Uterus (tissue), 2 donors: ENCODE data around the gene PAPPA2.

Experiments
- POLR2A ChIP-seq, 2 donors: fragments of 450-650 bp; IDR thresholded peaks; one replicate each; pipeline ENCODE4 v1.6.1; 2016; ENCODE audit warnings: antibody characterized with exemption in 2 of 2, mild to moderate bottlenecking in 1 of 2, moderate library complexity in 1 of 2
- TF ChIP-seq, protein P1 (sequence below), 4 experiments: fragments of 200-600 bp in 2 of 4; fragments of 450-650 bp in 2 of 4; sonication (generic) in 2 of 4; IDR thresholded peaks; one replicate each; pipeline ENCODE4 v1.5.1; 2016 to 2019; ENCODE audit warnings: antibody characterized with exemption in 4 of 4, mild to moderate bottlenecking in 2 of 4, moderate library complexity in 1 of 4

DNA sequence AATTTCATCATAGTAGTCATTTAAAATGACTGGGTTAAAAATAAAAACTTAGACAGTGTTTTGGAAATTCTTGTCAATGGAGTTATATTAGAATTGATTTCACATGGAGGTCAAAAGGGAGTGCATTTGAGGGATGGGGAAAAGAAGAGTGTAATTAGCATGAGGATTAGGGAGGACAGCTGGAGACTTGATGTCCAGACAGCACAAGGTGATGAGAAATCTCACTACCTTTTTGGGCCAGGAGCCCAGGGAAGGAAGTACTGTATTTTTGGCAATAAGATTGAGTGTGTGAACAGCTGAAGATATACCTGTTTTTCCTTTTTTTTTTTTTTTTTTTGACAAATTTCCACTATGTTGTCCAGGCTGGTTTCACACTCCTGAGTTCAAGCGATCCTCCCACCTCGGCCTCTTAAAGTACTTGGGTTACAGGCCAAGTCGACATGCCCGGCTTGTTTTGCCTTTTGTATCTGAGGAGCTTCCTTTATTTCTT, 163.6 kb downstream of the PAPPA2 start:
- TF ChIP-seq, protein P1, sequence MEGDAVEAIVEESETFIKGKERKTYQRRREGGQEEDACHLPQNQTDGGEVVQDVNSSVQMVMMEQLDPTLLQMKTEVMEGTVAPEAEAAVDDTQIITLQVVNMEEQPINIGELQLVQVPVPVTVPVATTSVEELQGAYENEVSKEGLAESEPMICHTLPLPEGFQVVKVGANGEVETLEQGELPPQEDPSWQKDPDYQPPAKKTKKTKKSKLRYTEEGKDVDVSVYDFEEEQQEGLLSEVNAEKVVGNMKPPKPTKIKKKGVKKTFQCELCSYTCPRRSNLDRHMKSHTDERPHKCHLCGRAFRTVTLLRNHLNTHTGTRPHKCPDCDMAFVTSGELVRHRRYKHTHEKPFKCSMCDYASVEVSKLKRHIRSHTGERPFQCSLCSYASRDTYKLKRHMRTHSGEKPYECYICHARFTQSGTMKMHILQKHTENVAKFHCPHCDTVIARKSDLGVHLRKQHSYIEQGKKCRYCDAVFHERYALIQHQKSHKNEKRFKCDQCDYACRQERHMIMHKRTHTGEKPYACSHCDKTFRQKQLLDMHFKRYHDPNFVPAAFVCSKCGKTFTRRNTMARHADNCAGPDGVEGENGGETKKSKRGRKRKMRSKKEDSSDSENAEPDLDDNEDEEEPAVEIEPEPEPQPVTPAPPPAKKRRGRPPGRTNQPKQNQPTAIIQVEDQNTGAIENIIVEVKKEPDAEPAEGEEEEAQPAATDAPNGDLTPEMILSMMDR (IDR thresholded peaks at IDR 0.05), result no peak
- TF ChIP-seq POLR2A (IDR thresholded peaks at IDR 0.05), result no peak
